Tibial artery (tissue), 4 donors: ENCODE measurements around the gene DNAJC7.
A peak's percentile ranks its signal among the peaks of the same experiment; 100 is the strongest.

Experiments
- DNase-seq, 2 donors: peaks; one replicate each; pipeline ENCODE4 v3.0.0-alpha.2; 2019
- H3K27ac ChIP-seq, 2 donors: fragments of 200-600 bp; sonication (generic) in 1 of 2; 1 replicate in 1 of 2; 2 replicates in 1 of 2; pipeline ENCODE4 v1.5.1; 2018 to 2019; ENCODE audit warnings: mild to moderate bottlenecking in 1 of 2
- H3K27me3 ChIP-seq, 2 donors: fragments of 200-600 bp; sonication (generic) in 1 of 2; one replicate each; pipeline versions ENCODE4 v1.5.1 to v1.6.0; 2016 to 2019
- H3K36me3 ChIP-seq, 3 donors: fragments of 200-600 bp; sonication (generic) in 2 of 3; one replicate each; pipeline ENCODE4 v1.5.1; 2016 to 2019; ENCODE audit warnings: mild to moderate bottlenecking in 2 of 3
- H3K4me1 ChIP-seq, 4 donors: fragments of 200-600 bp; sonication (generic) in 2 of 4; 1 replicate in 3 of 4; 2 replicates in 1 of 4; pipeline ENCODE4 v1.5.1; 2016 to 2019
- H3K4me3 ChIP-seq, 2 donors: fragments of 200-600 bp; sonication (generic) in 1 of 2; 1 replicate in 1 of 2; 2 replicates in 1 of 2; pipeline ENCODE4 v1.5.1; 2018 to 2019; ENCODE audit warnings: mild to moderate bottlenecking in 2 of 2
- H3K9me3 ChIP-seq, 3 donors: fragments of 200-600 bp; sonication (generic) in 1 of 3; one replicate each; pipeline ENCODE4 v1.5.1; 2016 to 2019
- intact Hi-C: fragments of 100-400 bp; cut with DNase I; formaldehyde crosslinking; loops from one replicate; pipeline ENCODE4 v1.15.0; 2023; ENCODE audit warnings: low total_unique reads
- TF ChIP-seq, protein P1 (sequence below), 2 experiments: fragments of 200-600 bp in 1 of 2; fragments of 450-650 bp in 1 of 2; IDR thresholded peaks; one replicate each; pipeline ENCODE4 v1.5.1; 2017 to 2019; ENCODE audit warnings: antibody characterized with exemption in 2 of 2, mild to moderate bottlenecking in 1 of 2, moderate library complexity in 1 of 2

Gene DNAJC7

DNA sequence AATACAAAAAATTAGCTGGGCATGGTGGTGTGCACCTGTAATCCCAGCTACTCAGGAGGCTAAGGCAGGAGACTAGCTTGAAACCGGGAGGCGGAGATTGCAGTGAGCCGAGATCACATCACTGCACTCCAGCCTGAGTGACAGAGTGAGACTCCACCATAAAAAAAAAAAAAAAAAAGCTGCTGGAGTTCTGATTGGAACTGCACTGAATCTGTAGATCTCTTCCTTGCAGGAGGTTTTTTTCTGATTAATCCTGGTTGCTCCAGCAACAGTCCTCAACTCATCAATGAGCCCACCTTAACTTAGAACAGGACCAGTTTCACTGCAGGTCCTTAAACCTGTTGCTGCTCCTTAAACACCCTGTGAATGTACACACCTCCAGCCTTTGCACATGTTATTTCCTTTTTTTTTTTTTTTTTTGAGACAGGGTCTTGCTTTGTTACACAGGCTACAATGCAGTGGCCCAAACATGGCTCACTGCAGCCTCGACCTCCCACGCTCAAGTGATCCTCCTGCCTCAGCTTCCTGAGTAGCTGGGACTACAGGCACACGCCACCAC is 88.5 kb downstream of the DNAJC7 start:
- intact Hi-C loops, result no loop called here
- no peak for DNase-seq
- H3K36me3 ChIP-seq, result no peaks in the 10 kb centered on the region
- H3K9me3 ChIP-seq, result no peaks in the 10 kb centered on the region
- peak overlapping the region in 1 of 2 donors; percentile 89 for H3K27ac ChIP-seq
- H3K4me1 ChIP-seq, result peaks cover 0 to 18% (median 11%) of the 10 kb centered on the region in 4 donors
- no peaks in the 10 kb centered on the region for H3K27me3 ChIP-seq
- TF ChIP-seq, protein P1, sequence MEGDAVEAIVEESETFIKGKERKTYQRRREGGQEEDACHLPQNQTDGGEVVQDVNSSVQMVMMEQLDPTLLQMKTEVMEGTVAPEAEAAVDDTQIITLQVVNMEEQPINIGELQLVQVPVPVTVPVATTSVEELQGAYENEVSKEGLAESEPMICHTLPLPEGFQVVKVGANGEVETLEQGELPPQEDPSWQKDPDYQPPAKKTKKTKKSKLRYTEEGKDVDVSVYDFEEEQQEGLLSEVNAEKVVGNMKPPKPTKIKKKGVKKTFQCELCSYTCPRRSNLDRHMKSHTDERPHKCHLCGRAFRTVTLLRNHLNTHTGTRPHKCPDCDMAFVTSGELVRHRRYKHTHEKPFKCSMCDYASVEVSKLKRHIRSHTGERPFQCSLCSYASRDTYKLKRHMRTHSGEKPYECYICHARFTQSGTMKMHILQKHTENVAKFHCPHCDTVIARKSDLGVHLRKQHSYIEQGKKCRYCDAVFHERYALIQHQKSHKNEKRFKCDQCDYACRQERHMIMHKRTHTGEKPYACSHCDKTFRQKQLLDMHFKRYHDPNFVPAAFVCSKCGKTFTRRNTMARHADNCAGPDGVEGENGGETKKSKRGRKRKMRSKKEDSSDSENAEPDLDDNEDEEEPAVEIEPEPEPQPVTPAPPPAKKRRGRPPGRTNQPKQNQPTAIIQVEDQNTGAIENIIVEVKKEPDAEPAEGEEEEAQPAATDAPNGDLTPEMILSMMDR (IDR thresholded peaks at IDR 0.05), result no peak
- no peak overlapping the region for H3K4me3 ChIP-seq
